ENCODE results near the gene SOCS1. TPM values are rescaled to one million over a fixed set of nuclear protein-coding genes. Genes with fewer than 3 reads are reported as not detected.

Gene SOCS1
- total and polyA plus RNA-seq, 12 donors: 0.53 to 11.9 (median 5.1) TPM

- Histone ChIP-seq H3K27ac (no peak overlapping the region), H3K4me1 (replicated peaks in 1 of 2) (no peaks in the 10 kb centered on the region), H3K36me3 (replicated peaks in 1 of 2) (no peaks in the 10 kb centered on the region), H3K27me3 (no peaks in the 10 kb centered on the region), H3K4me3 (no peak overlapping the region), H3K9me3 (replicated peaks in 1 of 3) (no peaks in the 10 kb centered on the region)
- intact Hi-C loops (cut with DNase I): no loop called here
- WGBS, 4 donors: 60 to 75% (median 73%) methylated on average over 15 to 16 of the region's 16 CpGs
- no peak for DNase-seq
- no peak for TF ChIP-seq CTCF (IDR thresholded peaks at IDR 0.05)
- TF ChIP-seq POLR2A (IDR thresholded peaks at IDR 0.05): no peak
Observed at GRCh38 chr16:11211061-11211976, 44.7 kb downstream of the SOCS1 start.

DNA sequence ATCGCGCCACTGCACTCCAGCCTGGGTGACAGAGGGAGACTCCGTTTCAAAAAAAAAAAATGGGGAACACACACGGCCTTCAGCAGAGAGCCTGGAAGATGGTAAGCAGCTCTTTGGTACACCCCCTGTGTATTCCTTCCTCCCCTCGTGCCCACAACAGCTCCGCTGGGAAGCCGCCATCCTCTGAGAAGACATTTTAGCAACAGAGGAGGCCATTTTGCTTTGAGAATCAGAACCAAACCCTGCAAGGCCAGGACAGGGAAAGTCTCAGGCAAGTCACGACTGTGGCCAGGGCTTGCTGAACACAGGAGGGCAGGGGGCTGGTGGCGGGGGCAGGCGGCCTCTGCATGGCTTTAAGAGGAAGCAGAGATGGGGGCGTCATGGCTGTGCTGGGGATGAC lies 45.7 kb downstream of the SOCS1 start:
- no peaks in the 10 kb centered on the region for H3K27me3 ChIP-seq
- no peak overlapping the region for H3K27ac ChIP-seq
- 76 to 86% (median 80%) methylated on average over 11 of the region's 11 CpGs for WGBS, 4 donors
- H3K36me3 ChIP-seq (replicated peaks in 1 of 2): no peaks in the 10 kb centered on the region
- TF ChIP-seq CTCF (IDR thresholded peaks at IDR 0.05) (no peak), POLR2A (IDR thresholded peaks at IDR 0.05) (no peak)
- no peaks in the 10 kb centered on the region for H3K9me3 ChIP-seq (replicated peaks in 1 of 3)
- H3K4me3 ChIP-seq: no peak overlapping the region
- intact Hi-C loops (cut with DNase I): no loop called here
- no peak for DNase-seq
- no peaks in the 10 kb centered on the region for H3K4me1 ChIP-seq (replicated peaks in 1 of 2)

DNA sequence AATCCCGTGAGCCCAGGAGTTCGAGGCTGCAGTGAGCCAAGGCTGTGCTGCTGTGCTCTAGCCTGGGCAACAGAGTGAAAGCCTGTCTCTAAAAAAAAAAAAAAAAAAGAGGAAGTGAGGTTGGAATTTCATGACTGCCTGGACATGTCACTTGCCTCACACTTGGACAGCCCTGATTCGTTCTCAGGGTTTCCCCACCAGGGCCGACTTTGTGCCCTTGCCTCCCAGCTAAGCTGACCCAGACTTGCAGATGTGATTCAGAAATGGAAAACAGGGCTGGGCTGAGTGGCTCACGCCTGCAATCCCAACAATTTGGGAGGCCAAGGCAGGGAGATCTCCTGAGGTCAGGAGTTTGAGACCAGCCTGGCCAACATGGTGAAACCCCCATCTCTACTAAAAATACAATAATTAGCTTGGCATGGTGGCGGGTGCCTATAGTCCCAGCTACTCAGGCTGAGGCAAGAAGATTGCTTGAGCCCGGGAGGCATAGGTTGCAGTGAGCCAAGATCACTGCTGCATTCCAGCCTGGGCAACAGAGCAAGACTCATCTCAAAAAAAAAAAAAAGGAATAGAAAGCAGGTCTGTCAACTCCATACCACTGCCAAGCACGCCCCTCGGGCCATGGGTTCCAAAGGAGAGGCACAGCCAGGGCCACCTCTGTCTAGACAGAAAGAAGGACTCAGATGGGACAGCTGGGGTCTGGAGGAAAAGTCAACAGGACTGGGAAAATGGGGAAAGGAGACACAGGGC lies 46.9 kb downstream of the SOCS1 start:
- intact Hi-C loops (cut with DNase I): no loop called here

More for the DNA sequence above, 46.9 kb downstream of the SOCS1 start:
- no peaks in the 10 kb centered on the region for H3K9me3 ChIP-seq (replicated peaks in 1 of 3)
- no peak overlapping the region for H3K4me3 ChIP-seq
- no peaks in the 10 kb centered on the region for H3K4me1 ChIP-seq (replicated peaks in 1 of 2)
- no peak for DNase-seq
- H3K36me3 ChIP-seq (replicated peaks in 1 of 2): no peaks in the 10 kb centered on the region
- 67 to 76% (median 71%) methylated on average over 9 of the region's 9 CpGs for WGBS, 4 donors
- no peak overlapping the region for H3K27ac ChIP-seq
- TF ChIP-seq CTCF (IDR thresholded peaks at IDR 0.05): no peak
- no peak for TF ChIP-seq POLR2A (IDR thresholded peaks at IDR 0.05)
- H3K27me3 ChIP-seq: no peaks in the 10 kb centered on the region

All from adrenal gland (tissue), 12 donors.